GM18519 (cell line): ENCODE measurements around the gene DDOST.
A peak's percentile ranks its signal among the peaks of the same experiment; 100 is the strongest.

ENCODE experiments used
- ATAC-seq: cut with Tn5 transposase; IDR thresholded peaks from one replicate; pipeline ENCODE4 v1.9.1; 2021; ENCODE audit warnings: mild to moderate bottlenecking, moderate library complexity; ENCODE audit not compliant: unreplicated experiment, low FRiP score

The DDOST gene

DNA sequence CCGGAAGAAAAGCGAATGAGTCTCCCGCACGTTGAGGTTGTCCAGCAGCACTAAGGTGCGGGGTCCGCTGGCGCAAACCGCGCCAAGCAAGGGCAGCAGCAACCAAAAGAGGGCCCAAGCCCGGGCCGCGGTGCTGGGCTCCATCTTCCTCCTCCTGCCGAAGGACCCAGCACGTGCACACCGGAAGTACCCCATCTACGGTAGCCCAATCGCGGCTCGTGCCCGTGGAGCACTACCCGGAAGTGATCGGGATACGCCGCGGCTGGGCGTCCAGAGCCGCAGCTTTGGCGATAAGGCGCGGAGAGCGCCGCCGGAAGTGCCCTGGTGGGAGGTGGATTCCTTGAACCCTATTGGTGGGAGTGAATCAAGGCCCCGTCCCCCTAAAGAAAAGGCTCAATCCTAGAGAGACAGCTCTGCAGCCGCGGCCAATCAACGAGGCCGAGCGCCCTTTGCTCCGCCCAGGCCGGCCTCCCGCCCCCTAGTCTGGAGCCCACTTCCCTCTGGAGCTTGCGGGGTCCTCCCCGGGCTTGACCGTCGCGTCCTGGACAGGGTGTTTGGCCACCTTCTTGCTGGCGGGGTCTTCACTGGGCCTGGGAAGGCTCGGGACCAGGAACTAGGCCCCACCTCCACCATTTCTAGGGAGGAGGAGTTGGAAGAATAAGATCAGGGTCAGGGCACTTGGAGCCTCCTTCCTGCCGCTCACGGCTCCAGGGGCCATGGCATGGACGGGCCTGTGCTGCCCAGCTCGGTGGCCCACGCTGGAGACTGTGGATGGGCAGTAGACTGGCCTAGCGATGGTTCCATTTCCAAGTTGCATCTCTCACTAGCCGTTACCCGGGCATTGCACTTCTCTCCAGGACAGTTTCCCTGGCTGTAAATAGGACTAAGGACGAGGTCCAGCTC is at the start of gene DDOST:
Gene DDOST (minus strand): TSS at position 163 of the 903 bp plus-strand sequence. CDS start 19 bp downstream, at position 144.
- peak; percentile 89 for ATAC-seq

GRCh38 chr1:20710469-20711284 is 49.5 kb upstream of the DDOST start:
- no peak for ATAC-seq

DNA sequence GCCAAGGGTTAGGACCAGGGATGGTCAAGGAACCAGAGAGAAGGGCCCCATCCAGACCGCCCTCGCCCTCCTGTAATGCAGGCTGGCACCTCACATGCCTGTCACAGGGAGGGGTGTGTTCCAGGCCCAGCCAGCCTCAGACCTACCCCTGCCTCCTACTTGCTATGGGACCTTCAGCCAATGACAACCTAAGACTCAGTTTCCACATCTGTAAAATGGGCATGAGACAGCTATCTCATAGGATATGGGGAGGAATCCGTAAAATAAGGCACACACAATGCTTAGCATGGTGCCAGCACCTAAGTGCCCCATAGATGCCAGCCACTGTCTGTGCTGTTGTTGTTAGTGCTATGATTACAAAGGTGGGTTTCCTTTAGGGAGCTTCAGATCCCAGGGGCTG is 48.7 kb upstream of the DDOST start:
- no peak for ATAC-seq

GRCh38 chr1:20708891-20709290 is 47.7 kb upstream of the DDOST start:
- no peak for ATAC-seq

GRCh38 chr1:20708057-20708456 is 46.9 kb upstream of the DDOST start:
- no peak for ATAC-seq

DNA sequence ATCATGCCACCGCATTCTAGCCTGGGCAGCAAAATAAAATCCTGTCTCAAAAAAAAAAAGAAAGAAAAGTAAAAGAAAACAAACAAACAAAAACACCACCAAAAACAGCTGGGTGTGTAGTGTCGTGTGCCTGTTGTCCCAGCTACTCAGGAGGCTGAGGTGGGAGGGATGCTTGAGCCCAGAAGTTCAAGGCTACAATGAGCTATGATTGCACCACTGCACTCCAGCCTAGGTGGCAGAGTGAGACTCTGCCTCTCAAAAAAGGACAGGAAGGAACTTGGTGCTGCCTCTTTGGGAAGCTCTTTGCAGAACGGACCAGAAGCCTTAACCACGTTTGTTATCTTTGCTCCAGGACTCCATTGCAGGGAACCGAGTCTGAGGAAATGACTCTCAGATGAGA is 45.7 kb upstream of the DDOST start:
- ATAC-seq, result no peak

DNA sequence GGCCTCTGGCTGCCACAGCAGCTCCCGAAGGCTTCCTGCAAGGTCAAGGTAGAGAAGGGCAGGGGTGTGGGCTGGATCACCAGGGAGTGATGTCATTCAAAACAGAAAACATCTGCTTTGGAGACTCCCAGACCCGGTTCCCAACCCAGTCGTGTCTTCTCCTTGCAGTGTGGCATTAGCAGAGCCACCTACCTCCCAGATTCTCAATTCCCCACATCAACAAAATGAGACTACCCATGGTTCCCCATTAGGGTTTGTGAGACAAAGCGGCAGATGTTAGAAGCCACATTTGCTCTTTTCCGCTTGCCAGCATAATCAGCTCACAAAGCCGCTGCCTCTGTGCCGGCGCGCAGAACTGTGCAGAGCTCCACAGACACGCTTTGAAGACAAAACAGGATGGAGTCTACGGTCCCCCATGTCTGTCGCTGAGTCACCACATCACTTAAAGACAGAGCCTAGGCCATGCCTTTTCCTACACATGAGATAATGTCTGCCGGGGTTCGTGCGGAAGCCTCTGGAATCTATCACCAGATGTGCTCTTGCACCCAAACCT is 44.1 kb upstream of the DDOST start:
- ATAC-seq, result no peak

DNA sequence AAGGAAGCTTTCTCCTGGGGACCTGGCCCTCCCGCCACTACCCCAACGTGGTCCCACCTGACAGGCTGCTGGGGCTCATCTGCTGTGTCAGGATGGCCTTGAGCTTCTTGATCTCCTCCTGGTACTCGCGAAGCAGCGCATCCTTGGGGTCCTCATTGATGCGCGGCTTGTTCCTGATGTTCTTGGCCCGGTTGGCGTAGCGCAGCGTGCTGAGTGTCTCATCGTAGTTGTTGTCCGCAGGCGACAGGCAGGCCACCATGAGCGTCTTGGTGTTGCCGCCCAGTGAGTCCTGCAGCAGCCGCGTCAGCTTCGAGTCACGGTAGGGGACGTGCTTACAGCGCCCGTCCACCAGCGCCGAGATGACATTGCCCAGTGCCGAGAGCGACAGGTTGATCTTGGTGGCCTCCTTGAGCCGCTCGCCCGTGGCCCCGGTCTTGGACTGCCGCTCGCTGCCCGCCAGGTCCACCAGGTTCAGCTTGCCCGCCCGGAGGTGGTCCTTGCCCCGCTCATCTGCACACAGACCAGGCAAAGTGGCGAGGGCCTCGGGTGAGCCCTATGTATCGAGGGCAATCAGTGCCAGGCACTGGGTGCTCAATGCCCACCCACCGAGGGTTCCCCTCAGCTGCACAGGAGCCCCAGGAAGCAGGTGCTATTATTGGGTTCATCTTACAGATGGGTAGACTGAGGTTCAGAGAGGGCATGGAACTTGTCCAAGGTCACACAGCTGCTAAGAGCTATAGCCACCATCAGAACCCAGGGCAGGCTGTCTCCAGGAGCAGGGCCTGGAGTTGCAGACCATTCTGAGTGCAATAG is 43.4 kb upstream of the DDOST start:
- ATAC-seq, result no peak

GRCh38 chr1:20703124-20703756 is 42.1 kb upstream of the DDOST start:
- ATAC-seq, result no peak

GRCh38 chr1:20702416-20702815 is 41.2 kb upstream of the DDOST start:
- no peak for ATAC-seq

DNA sequence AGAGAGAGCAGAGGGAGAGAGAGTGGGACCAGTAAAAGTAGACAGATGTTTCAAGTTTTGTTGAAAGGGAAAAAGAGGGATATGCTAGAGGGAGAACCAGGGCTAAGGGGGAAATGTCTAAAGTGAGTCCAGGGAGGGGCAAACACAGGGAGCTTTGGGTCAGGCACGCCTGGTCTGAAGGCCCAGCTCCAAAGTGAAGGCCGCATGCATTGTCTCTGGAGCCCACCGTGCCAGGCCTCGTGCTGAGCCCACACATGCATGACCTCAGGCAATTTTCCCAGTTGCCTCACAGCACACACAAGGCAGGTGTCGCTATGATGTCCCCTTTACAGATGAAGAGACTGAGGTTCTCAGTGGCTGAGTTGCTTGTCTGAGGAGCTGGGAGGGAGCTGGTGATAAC is 40.7 kb upstream of the DDOST start:
- no peak for ATAC-seq

- no peak for ATAC-seq
Observed at GRCh38 chr1:20701446-20701845, 40.3 kb upstream of the DDOST start.

DNA sequence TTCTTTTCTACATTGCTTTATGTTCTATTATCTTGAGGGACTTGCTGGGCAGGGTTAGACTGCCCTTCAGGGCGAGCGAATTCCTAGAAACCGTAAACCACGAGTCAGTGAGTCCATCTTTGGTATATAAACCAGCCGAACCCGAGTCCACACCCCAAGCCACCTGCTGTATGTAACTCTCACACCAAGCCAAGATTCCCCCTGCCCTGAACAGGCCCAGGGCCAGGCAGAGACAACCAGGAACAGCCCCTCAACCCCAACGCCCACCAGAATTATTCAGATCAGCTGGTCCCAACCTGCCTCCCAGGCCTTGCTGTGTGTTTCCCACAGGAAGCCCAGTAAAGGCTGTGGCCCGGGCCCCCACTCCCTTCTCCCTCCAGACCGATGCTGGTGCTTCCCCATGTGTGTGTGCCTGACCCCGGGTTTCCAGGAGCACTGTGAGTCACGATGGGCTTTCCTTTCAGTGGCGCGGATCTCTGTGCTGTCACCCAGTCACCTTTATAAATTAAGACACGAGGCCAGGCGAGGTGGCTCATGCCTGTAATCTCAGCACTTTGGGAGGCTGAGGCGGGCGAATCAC is 39.6 kb upstream of the DDOST start:
- ATAC-seq, result no peak

DNA sequence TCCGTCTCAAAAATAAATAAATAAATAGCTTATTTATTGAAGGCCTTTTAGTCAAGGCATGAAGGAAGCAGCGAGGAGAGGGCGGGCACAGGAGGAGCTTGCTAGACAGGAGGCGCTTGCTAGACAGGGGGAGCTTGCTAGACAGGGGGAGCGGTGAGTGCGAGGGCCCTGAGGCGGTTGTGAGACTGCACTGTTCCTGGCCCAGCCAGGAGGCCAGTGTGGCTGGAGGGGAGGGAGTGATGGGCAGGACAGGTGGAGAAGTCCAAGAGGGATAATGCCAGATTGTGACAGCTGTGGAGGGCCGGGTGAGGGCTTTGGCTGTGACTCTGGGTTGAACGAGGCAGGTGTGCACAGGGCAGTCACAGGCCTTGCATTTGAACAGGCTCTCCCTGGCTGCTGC is 38.4 kb upstream of the DDOST start:
- ATAC-seq, result no peak

DNA sequence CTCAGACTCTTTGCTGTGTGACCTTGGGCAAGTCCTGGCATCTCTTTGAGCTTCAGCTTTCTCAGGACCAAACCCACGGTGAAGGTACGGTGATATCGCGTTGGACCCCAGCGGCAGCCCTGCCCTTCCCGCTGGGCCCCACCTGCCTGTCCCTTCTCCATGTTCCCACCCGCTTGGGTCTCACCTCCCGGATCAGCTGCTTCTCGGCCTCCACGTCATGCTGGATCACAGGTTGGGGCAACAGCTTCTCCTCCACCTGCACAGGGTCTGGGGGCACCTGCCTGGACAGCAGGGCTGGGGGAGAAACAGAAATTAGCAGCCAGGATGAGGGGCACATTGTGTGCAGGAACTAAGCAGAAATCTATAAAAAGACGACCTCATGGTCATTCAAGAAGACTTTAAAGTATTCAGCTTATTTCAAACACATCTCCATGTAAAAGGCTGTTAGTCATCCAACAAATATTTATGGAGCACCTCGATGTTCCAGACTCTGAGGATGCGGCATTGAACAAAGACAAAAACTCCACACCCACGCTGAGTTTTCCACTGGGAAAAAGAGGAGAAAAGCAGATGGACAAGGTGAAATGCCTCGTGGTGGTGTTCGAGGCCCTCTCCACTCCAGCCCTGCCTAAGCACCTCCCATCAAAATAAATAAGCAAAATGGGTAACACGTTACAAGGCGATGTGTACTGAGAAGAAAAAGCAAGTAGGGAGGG is 37.2 kb upstream of the DDOST start:
- no peak for ATAC-seq

- ATAC-seq, result no peak
Observed at GRCh38 chr1:20697563-20697962, 36.4 kb upstream of the DDOST start.

DNA sequence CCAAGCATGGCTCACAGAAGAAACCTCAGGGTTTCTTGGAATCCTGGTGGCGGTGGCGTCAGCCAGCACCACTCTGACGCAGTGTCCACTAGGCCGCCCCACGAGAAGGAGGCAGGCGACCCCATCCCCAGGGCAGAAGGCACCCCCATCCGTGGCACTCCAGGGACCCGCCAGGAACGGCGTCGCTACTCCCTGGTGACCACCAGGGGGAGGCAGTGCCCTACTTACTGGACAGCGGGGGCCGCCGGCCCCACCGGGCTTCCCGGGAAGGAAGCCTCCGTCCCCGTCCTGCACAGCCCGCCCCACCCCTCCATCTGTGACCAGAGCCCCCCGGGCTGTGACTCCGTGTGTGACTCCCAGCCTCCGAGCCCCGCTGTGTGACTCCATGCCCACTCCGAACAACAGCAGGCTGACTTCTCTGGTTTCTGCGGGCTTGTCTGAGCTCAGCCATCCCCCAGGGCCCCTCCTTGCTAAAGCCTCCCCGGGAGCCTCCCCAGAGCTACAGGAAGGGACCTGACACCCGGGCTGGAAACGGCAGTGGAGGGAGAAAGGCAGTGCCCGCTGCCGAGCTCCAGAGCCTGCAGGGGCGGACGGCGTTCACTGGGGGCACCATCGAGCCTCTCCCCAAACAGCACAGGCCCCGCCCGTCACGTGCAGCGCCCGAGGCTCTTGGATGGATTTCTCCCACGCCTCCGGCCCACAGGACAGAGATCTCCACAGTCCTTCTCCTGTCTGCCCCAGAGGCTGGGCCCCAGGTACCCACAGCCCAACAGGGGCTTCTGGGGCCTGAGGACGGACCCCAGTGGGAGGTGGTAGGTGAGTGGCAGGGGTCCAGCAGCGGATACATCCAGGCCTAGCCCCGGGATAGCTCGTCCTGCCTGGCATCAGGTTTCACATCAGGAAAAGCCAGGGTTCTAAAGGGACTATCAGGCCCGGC is 35.5 kb upstream of the DDOST start:
- ATAC-seq, result no peak

- no peak for ATAC-seq
Observed at GRCh38 chr1:20695515-20695914, 34.3 kb upstream of the DDOST start.
